GM18519 (cell line): ENCODE results near the gene BTNL3.
"Not testable (repeated sequence)": the region's sequence is repeated elsewhere in the genome, so short reads cannot be mapped to it uniquely, and the experiment has no call there.

Experiments
- ATAC-seq: cut with Tn5 transposase; IDR thresholded peaks from one replicate; pipeline ENCODE4 v1.9.1; 2021; ENCODE audit warnings: mild to moderate bottlenecking, moderate library complexity; ENCODE audit not compliant: unreplicated experiment, low FRiP score

The BTNL3 gene

DNA sequence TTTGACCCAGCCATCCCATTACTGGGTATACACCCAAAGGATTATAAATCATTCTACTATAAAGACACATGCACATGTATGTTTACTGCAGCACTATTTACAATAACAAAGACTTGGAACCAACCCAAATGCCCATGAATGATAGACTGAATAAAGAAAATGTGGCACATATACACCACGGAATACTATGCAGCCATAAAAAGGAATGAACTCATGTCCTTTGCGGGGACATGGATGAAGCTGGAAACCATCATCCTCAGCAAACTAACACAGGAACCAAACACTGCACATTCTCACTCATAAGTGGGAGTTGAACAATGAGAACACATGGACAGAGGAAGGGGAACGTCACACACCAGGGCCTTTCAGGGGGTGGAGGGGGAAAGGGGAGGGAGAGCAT lies 28.8 kb downstream of the BTNL3 start:
- not testable (repeated sequence) for ATAC-seq

DNA sequence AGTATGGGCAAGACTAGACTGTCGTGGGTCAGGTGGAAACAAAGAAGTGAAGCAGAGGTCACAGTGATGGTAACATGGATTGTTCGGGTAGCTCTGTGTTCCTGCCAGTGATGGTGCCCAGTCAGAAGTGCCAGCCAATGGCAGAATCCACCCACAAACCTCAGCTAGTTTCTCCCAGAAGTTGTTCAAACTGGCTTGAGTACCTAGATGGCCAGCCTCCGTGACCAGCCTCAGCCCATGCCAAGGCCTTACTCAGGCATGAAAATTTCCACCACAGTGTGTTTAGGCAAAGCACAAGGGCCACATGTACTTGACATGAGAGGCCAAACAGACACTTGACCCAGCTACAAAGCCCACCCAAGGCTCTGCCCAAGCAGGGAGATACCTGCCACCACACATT lies 32.0 kb downstream of the BTNL3 start:
- no peak for ATAC-seq

DNA sequence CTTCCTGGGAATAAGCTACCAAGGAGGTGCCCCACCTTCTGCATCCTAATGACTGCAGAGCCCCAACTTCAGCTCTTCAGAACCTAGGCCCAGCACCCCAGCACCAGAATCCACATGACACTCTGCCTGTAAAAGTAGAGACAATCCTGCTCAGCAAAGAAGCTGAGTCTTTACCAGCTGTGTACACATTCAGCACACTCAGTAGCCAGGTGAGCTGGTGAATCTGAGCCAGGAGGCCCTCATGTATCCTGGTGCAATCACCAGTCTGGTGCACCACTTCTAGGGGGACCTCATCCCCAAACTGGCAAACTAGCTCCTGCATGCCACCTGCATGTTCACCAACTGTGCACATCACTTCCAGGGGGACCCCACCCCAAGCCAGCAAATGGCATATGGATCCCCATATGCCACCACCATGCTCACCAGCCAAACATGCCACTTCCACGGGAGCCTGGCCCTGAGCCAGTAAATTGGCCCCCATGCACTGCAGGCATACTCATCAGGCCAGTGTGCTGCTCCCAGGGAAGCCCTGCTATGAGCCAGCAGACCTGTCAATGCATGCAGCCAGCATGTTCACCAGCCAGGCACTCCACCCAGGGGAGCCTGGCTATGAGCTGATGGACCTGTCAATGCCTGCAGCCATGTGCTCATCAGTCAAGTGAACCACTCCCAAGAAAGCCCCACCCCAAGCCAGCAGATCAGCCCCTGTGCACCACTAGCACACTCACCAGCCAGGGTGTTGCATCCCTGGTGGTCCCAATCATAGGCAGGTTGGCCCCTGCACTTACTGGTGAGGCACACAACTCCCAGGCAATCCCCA lies 35.8 kb downstream of the BTNL3 start:
- ATAC-seq: no peak

DNA sequence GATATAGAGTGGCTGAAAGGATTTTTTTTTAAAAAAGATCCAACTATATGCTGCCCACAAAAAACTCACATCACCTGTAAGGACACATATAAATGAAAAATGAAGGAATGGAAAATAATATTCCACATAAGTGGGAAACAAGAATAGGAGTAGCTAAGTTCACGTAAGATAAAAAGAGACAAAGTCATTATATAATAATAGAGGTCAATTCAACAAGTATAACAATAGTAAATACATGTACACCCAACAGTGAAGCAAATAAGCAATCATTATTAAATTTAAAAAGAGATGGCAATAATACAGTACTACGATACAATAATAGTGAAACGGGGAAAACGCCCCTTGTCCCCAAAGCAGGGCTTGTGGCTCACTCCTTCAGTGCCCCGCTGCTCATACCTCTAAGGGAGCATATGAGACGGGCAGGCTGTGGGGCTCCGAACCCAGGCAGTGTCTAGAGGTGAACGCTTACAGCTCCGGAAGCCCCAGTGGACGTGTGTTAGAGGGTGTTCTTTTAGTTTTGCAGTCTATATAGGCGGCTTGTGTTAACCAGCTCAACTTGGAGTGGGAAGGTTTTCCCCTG lies 38.9 kb downstream of the BTNL3 start:
- ATAC-seq: no peak

DNA sequence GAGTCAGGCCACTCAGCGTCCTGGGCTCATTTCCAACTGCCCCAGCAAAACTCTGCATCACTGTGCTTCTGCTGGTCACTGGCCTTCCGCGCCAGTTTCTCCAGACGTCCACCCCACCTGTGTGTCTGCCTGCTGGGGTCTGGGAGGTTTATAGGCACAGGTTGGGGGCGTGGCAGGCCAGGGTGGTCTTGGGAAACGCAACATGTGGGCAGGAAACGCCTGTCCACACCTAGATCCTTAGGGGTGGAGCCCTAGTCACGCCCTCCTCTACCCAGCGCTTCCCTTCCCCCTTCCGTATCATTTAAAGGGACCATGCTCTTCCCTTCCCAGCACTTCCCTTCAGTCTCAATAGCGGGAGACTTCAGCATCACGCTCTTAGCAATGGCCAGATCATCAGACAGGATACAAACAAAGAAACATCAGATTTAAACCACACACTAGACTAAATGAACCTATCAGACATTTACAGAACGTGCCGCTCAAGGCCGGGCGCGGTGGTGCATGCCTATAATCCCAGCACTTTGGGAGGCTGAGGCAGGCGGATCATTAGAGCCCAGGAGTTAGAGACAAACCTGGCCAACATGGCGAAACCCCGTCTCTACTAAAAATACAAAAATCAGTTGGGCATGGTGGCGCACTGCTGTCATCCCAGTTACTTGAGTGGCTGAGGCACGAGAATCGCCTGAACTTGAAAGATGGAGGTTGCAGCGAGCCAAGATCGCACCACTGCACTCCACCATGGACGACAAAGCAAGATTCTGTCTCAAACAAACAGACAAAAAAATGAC lies 39.6 kb downstream of the BTNL3 start:
- ATAC-seq: no peak

DNA sequence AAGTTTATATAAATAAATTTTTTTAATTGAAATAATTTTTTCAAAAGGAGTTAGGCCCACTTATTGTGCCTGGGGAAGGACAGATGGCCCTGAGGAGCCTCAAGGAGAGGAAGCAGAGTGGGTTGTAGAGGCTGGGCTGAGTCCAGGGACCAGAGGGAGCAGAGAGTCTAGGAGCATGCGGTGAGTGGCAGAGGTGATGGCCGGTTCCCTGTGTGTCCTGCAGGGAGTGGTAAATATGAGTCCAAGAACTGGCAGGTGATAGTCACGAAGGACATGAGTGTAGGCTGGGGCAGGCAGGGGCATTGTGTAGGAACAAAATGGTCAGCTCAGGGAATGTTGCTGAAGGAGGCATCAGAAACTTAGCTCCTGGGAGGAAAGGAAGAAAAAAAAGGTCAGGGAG lies 43.1 kb downstream of the BTNL3 start:
- ATAC-seq: no peak

DNA sequence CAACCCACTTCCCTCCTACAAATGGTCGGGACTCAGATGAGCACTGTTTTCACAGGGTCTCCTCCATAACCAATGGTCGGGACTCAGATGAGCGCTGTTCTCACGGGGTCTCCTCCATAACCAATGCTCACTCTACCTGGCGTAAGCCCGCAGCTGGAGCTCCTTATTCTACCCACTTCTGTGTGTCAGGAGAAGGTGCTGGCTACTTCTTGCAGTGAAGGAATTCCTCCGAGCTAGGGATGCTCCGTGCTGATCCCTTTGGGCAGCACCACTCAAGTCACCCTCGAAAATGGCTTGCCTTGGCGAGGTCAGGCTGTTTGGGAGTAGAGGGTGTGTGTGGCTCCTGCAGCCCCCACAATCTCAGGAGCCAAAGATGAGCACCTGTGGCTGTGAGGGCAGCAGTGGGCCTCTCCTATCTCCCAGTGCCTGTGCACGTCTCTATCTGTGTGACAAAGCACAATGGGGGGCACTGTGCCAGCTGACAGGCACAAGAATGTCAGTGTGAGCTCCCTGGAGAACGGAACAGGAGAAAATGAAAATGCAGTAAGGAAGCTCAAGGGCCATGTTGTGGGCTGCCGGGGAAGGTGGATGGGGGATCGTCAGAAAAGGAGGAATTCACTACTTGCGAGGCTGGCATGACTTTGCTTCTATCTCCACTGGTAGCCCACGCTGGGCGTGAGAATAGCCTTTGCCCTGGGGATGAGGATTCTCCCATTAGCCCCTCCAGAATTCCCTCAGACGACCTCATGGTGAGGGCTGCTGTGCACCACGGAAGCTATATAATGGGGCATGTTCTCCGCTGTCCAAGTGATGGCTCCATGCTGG lies 47.6 kb downstream of the BTNL3 start:
- no peak for ATAC-seq

DNA sequence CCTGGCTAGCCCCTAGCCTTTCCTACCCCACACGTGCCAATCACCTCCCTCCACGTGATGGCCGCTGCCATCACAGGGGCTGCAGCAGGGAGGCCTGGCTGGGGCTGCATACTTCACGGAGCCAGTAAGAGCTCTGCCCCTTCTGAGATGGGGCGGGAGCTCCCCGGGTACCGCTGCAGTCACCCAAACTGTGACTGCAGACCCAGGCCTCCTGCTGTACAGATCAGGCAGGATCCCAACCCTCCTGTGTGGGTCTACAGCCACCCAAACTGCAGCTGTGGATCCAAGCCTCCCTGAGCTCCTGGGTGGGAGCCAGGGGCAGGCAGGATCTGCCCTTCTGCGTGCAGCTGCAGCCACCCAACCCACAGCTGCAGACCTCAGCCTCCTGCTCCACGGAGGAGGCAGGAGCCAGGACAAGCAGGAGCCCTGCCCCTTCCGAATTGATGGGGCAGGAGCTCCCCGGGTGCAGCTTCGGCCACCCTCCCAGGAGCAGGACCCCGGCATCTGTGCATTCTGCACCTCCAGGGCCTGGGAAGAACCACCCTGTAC lies 48.2 kb downstream of the BTNL3 start:
- ATAC-seq: no peak

DNA sequence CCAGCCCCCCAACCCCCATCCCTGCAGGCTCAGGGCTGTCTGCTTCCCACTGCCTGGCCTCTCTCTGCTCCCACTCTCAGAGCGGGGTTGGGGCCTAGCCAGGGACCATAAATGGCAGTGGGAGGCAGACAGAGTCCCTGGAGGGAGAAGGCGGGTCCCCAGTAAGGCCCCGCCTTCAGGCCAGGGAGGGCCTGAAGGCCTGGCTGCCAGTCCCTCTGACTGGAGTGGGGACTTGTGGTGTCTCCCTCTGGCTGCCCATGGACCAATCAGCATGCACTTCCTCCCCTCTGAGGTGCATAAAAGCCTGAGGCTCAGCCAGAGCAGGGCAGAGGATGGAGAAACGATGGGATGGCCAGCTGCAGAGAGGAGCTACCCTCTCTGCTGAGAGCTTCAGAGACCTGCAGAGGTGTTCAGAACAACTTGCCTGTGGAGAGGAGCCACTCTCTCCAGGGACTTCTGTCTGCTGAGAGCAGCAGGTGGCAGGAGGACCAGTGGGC lies 48.8 kb downstream of the BTNL3 start:
- no peak for ATAC-seq

DNA sequence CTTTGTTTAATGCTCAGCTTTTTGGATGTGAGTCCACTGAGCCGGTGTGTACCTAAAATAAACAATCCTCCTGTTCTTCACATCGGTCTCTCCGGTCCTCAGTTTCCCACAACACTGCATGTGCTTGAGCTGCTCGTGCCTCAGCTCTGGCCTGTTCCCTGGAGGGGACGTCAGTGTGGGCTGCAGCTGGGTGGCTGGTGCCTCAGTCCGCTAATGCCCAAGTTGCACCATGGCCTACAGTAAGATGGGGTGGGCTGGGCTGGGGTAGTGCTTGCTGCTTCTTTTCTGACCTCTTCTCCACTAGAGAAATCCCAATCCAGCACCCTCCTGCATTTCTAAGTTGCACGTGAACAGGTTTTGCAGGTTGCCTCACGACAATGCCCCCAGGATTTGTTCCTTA lies 50.8 kb downstream of the BTNL3 start:
- ATAC-seq: no peak

DNA sequence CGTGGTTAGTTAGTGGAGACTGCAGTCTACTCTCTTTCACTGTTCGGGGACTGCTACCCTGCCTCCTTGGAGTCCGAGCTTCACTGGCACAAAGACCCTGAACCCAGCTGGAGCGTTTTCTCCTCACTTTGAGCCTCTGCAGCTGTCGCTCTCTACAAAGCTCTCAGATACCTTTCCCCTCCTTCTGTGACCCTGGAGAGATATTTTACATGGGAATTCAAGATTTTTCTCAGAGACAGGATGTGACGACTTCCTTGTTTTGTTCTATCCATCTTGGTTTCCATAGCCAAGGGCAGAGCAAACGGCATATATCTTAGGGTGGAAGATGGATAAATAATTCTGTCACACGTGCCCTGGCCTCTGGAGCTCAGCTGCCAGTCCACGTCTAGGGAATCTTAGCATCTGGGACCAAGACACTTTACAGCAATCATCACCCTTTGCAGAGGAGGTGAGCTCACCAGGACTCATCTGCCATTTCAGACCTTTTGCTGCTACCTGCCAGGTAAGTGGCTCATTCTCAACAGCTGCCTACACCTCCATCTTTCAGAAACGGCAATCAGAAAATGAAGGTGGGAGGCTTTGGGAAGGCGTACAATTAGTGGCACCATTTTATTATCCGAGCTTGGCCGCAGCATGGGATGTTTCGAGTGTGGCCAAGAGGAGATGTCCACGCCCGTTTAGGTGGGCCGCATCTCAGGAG lies 51.4 kb downstream of the BTNL3 start, which contains the start of gene BTNL9:
BTNL9 (plus strand) TSS at position 336 of the 700 bp plus-strand sequence. CDS start 5,224 bp downstream, outside the sequence.
- ATAC-seq: no peak

DNA sequence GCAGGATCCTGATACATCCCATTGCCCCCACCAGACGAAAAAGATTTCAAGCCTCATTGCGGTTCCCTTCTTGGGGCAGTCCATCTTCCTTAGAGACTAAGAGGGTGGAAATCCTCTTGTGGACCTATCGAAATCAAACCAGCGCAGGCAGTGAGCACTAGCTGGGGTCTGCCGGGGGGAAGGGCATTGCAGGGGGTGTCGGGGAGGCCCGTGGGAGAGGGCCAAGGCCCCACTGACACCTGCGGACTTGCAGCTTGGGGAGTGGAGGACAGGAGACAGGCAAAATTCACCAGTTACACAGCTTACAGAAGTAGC lies 51.9 kb downstream of the BTNL3 start:
- ATAC-seq: no peak

DNA sequence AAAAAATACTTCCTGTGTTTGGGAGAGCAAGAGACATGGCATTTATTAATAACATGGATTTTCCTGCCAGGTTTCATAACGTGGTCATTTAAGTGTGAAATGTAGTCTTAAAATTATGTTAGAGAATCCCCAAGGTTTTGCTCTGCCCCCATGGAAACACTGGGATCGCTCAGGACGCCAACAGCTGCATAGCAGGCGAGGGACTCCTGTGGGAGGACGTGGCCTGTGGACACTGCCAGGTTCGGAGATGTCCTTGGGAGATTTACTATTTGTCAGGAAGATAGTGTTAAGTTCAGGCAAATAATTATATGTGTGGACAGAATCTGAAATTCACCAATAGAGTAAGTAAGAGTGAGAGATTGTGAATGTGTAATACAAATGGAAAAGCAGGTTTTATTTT lies 52.4 kb downstream of the BTNL3 start:
- ATAC-seq: no peak

DNA sequence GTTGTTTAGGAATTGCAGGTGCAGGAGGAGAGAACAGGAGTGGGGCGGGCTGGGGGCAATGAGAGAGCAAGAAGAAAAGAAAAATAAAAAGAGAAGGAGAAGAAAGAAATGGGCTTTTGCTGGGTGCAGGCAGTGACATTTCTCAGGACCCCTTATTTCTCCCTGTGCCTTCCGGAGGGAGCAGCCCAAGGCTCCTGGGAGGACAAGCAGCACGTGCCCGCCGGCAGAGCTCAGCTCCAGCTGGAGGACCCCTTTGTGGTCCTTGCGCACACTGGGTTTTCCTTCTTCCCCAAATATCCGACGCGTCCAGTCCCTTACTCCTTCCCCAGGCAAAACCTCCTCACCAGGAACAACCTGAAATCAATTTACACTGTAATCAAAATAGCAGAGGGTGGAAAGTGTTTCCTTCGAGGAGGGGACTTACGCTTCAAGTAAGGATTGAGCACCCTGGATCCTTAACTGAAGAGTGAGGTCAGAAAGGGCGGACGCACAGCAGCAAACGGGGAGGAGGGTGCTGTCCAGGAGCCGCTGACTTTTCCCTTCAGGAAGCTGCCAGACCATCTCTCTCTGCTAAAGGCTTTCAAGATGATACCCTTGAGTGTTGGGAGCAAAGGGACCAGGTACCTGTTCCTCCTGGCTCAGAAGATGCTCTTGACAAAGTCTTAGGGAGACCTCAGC lies 53.5 kb downstream of the BTNL3 start:
- ATAC-seq: no peak

DNA sequence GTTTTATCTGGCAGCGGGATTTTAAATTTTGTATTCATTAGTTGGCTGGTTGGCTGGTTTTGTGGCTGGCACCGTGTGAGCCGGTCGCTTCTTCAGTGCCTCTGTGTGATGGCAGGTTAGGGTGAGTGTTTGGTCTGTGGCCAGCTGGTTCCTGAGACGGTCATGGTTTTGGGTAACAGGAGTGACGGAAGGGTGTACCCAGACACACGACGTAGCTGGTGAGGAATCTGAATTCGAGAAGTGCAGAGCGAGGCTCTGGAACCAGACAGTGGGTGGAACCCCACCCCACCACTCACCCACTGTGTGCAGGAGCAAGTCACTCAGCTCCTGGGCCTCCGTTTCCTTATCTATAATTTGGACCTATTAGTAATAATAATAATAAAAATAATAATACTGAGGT lies 54.1 kb downstream of the BTNL3 start:
- no peak for ATAC-seq

DNA sequence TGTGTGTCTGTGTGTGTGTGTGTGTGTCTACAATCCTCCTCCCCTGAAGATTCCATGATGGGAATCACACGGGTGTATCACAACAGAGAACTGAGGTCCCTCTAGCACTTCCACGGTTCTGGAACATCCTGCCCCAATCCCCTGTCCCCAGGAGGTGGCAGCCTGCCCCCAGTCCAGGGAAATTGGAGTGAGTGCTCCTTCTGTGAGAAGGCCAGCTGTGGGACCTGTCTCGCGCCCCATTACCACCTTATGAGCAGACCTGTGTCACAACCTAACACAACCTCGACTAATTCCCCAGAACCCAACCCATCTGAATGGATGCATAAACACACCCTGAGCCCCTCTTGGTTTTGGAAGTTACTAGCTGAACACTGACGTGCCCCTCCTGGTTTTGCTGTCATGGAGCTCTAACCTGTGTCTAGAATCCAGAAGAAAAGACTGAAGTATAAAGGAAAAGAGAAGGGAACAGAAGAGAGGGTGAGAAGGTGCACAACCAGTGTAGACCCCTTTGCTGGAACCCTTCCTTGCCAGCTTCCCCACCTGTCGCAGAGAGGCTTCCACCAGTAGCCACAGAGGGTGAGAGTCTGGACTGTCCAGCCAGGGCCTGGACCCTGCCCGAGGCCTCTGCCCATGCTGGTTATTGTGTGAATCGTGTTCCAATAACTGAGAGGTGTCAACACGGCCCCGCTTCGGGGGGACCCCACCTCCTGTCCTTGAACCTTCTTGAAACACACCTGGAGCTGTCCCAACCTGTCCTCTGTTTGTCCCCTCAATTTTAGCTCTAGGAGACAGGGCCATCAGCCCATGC lies 54.8 kb downstream of the BTNL3 start:
- no peak for ATAC-seq

DNA sequence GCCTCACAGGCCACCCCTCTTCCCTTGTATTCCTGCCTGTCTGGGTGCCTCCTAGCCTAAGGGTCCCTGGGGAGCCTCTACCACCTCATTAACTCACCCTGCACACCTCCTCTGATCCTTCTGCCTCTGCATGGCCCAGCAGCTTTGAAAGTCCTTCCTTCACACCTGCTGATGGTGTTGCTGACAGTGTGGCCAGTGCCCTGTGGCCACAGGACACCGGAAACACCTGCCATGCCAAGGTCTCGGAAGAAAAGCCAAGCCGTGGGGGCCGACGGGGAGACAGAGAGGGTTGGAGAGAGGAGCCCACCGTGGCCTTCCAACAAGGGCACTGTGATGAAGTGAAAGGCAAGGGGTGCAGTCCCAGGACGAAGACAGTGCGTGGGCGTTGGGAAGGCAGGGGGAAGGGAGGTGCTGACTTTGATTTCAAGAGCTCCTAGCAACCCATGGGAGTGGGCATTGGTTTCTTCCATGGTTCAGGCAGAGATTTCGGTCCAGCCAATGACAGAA lies 55.5 kb downstream of the BTNL3 start:
- ATAC-seq: no peak

DNA sequence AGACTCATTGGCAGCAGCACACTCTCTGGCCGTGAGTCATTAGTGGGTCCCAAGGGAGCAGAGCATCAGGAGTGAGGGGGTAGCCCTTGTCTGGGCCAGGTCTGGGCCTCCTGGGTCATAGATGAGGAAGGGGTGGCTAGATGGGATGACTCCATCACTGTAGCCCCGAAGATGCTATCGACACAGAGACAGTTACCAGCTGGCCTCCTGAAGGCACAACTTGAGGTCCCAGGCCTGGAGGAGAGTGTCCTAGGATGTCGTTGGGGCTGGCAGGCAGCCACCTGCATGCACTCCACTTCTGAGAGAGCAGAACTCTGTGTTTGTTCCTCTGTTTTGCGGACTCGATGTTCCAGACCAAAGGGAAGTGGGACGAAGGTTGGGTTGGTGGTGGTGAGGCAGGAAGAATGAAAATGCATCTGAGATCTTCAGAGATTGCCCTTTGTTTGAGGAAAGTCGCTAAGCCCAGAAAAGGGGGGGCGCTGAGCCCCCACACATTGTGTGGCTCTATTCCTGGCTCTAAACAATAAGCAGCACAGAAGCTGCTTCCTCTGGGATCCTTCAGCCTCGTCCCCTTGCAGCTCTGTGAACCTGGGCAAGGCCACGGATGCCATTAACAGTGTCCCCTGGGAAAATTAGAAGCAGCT lies 56.1 kb downstream of the BTNL3 start:
- ATAC-seq: no peak
